GM12878 (cell line): ENCODE measurements around the gene MDGA2. TPM values are rescaled to one million over a fixed set of nuclear protein-coding genes. Genes with fewer than 3 reads are reported as not detected.

Experiments
- ATAC-seq: fragments of 200-7000 bp; cut with Tn5 transposase; 3 replicates; pipeline ENCODE4 v1.9.1; 2020; ENCODE audit warnings: mild to moderate bottlenecking, moderate library complexity
- BruUV-seq: library from RNA; stranded (reverse); fragments of 400-500 nt; replicated peaks from 2 replicates; lab custom pipeline; 2021; lab: Mats Ljungman, UMichigan
- CTCF ChIA-PET: fragments of 300-600 bp; sonication (Branson Sonifier 250); formaldehyde crosslinking; extraction: SDS; loops from one replicate; lab custom pipeline; 2021; ENCODE audit warnings: inconsistent platforms; lab: Yijun Ruan, JAX
- POLR2A ChIA-PET: fragments of 350-600 bp; formaldehyde crosslinking; extraction: SDS; loops from one replicate; lab custom pipeline; 2021; ENCODE audit warnings: inconsistent platforms; lab: Charles Lee
- RAD21 ChIA-PET: fragments of 300-600 bp; sonication (Branson Sonifier 250); formaldehyde crosslinking; loops from one replicate; lab custom pipeline; 2023; ENCODE audit warnings: antibody characterized with exemption; ENCODE audit not compliant: unreplicated experiment; lab: Charles Lee
- SMC1A ChIA-PET: fragments of 300-600 bp; sonication (Branson Sonifier 250); formaldehyde crosslinking; loops from one replicate; lab custom pipeline; 2023; ENCODE audit not compliant: unreplicated experiment, uncharacterized antibody; lab: Charles Lee
- DNase-seq: peaks from one replicate; pipeline ENCODE4 v3.0.0-alpha.2; 2011; ENCODE audit warnings: low read depth, low spot score
- FAIRE-seq: peaks from 3 replicates; lab custom pipeline; 2011; peaks lifted over from hg19 to GRCh38; lab: Jason Lieb, UNC
- H2AFZ ChIP-seq: 2 replicates; pipeline ENCODE4 v1.6.0; 2011; ENCODE audit warnings: low read depth, low read length, control low read depth; ENCODE audit not compliant: control insufficient read depth
- H3K27ac ChIP-seq: 2 replicates; pipeline ENCODE4 v1.5.1; 2011; ENCODE audit warnings: control low read depth; ENCODE audit not compliant: control insufficient read depth, insufficient read depth
- H3K27me3 ChIP-seq, 2 experiments: replicated peaks in 1 of 2; 2 replicates each; pipeline versions ENCODE4 v1.6.0 to v1.6.1; 2011; ENCODE audit warnings: low read length in 1 of 2; ENCODE audit not compliant: control insufficient read depth in 2 of 2, insufficient read depth in 2 of 2
- H3K36me3 ChIP-seq, 2 experiments: 2 replicates each; pipeline ENCODE4 v1.5.1; 2011; ENCODE audit warnings: low read length in 1 of 2; ENCODE audit not compliant: control insufficient read depth in 2 of 2, insufficient read depth in 2 of 2
- H3K4me1 ChIP-seq: 2 replicates; pipeline ENCODE4 v1.6.1; 2011; ENCODE audit warnings: mild to moderate bottlenecking, low read length, moderate library complexity, mixed read lengths; ENCODE audit not compliant: control insufficient read depth, insufficient read depth
- H3K4me2 ChIP-seq: 2 replicates; pipeline ENCODE4 v1.6.0; 2011; ENCODE audit warnings: control low read depth; ENCODE audit not compliant: control insufficient read depth, insufficient read depth
- H3K4me3 ChIP-seq: fragments of 200-600 bp; sonication (generic); 2 replicates; pipeline ENCODE4 v1.5.1; 2016
- H3K79me2 ChIP-seq: 2 replicates; pipeline ENCODE4 v1.6.0; 2011; ENCODE audit warnings: low read length; ENCODE audit not compliant: control insufficient read depth, insufficient read depth
- H3K9ac ChIP-seq: 2 replicates; pipeline ENCODE4 v1.8.0; 2011; ENCODE audit warnings: low read length, control low read depth, mixed read lengths; ENCODE audit not compliant: control insufficient read depth, insufficient read depth
- H3K9me3 ChIP-seq: replicated peaks from 3 replicates; pipeline ENCODE4 v1.5.1; 2011; ENCODE audit warnings: mild to moderate bottlenecking, low read length; ENCODE audit not compliant: control insufficient read depth, insufficient read depth
- H4K20me1 ChIP-seq: 2 replicates; pipeline ENCODE4 v1.6.0; 2011; ENCODE audit not compliant: control insufficient read depth, insufficient read depth
- BHLHE40 ChIP-seq, 2 experiments: fragments of 450-650 bp in 1 of 2; IDR thresholded peaks; 2 replicates each; pipeline ENCODE4 v1.6.1; 2011 to 2017; ENCODE audit warnings: low read depth in 2 of 2, borderline replicate concordance in 1 of 2, improper control_type of control experiment in 1 of 2, low read length in 1 of 2, mild to moderate bottlenecking in 1 of 2
- ESRRA ChIP-seq: IDR thresholded peaks from 2 replicates; pipeline ENCODE4 v1.6.1; 2012; ENCODE audit warnings: mild to moderate bottlenecking, low read length, improper control_type of control experiment
- ETV6 ChIP-seq, 2 experiments: fragments of 450-650 bp in 1 of 2; IDR thresholded peaks in 1 of 2; conservative IDR thresholded peaks in 1 of 2; 2 replicates each; pipeline ENCODE4 v1.6.1; 2014; ENCODE audit warnings: antibody characterized with exemption in 1 of 2, borderline replicate concordance in 1 of 2, low read depth in 1 of 2, mild to moderate bottlenecking in 1 of 2, moderate library complexity in 1 of 2
- KAT2A ChIP-seq: conservative IDR thresholded peaks from 2 replicates; pipeline ENCODE4 v1.6.1; 2011; ENCODE audit warnings: low read depth, low read length; ENCODE audit not compliant: control insufficient read depth
- NRF1 ChIP-seq: conservative IDR thresholded peaks from 2 replicates; pipeline ENCODE4 v1.6.1; 2011; ENCODE audit warnings: mild to moderate bottlenecking, low read depth, low read length, improper control_type of control experiment
- PBX3 ChIP-seq: IDR thresholded peaks from 2 replicates; pipeline ENCODE4 v1.6.1; 2011; ENCODE audit warnings: mild to moderate bottlenecking, low read depth, low read length, moderate library complexity; ENCODE audit not compliant: insufficient replicate concordance
- RAD21 ChIP-seq: IDR thresholded peaks from 2 replicates; pipeline ENCODE4 v1.6.1; 2011; ENCODE audit warnings: mild to moderate bottlenecking, low read depth, low read length, moderate library complexity; ENCODE audit not compliant: insufficient read depth
- RAD51 ChIP-seq: fragments of 450-650 bp; IDR thresholded peaks from 2 replicates; pipeline ENCODE4 v1.6.1; 2016; ENCODE audit warnings: moderate library complexity, mild to moderate bottlenecking, inconsistent platforms
- RCOR1 ChIP-seq: conservative IDR thresholded peaks from 2 replicates; pipeline ENCODE4 v1.6.1; 2012; ENCODE audit warnings: low read depth, low read length, improper control_type of control experiment
- SMAD1 ChIP-seq: fragments of 450-650 bp; IDR thresholded peaks from 2 replicates; pipeline ENCODE4 v1.6.1; 2018; ENCODE audit warnings: mild to moderate bottlenecking, low read depth; ENCODE audit not compliant: partially characterized antibody
- SUZ12 ChIP-seq: fragments of 200-600 bp; sonication (generic); IDR thresholded peaks from one replicate; pipeline ENCODE4 v1.6.1; 2018; ENCODE audit warnings: antibody characterized with exemption, mild to moderate bottlenecking; ENCODE audit not compliant: unreplicated experiment
- TCF7 ChIP-seq: IDR thresholded peaks from 2 replicates; pipeline ENCODE4 v1.6.1; 2014; ENCODE audit warnings: antibody characterized with exemption, borderline replicate concordance
- USF2 ChIP-seq: IDR thresholded peaks from 2 replicates; pipeline ENCODE4 v1.6.1; 2011; ENCODE audit warnings: low read depth, low read length, improper control_type of control experiment, borderline replicate concordance
- ZNF207 ChIP-seq: fragments of 450-650 bp; IDR thresholded peaks from 2 replicates; pipeline ENCODE4 v1.6.1; 2014; ENCODE audit warnings: antibody characterized with exemption, mild to moderate bottlenecking, borderline replicate concordance
- ZNF24 ChIP-seq: fragments of 450-650 bp; IDR thresholded peaks from 2 replicates; pipeline ENCODE4 v1.6.1; 2017; ENCODE audit warnings: antibody characterized with exemption, mild to moderate bottlenecking
- WGBS: methylation state at CpG from one replicate; pipeline ENCODE4 v1.1.6; 2016; ENCODE audit warnings: low lambda C conversion rate; ENCODE audit not compliant: insufficient replicate concordance, insufficient coverage; ENCODE audit errors: missing lambda C conversion rate; 5-methylcytosine and 5-hydroxymethylcytosine counted together
- in situ Hi-C: fragments of 300-500 bp; cut with MboI; formaldehyde crosslinking; loops from 9 replicates; pipeline ENCODE4 v1.14.3; 2018; ENCODE audit warnings: mixed read lengths
- intact Hi-C: fragments of 100-400 bp; cut with micrococcal nuclease; formaldehyde crosslinking; loops from one replicate; pipeline ENCODE4 v1.14.2; 2022; ENCODE audit not compliant: unreplicated experiment
- polyA plus RNA-seq, 11 experiments: library from polyadenylated mRNA; depleted of rRNA in 4 of 11; unstranded in 6 of 11; stranded (reverse) in 5 of 11; fragments of >200 nt; fragmentation: Nextera tagmentation in 4 of 11; fragmentation: Illumina TruSeq in 1 of 11; extraction: Ambion mirVana in 4 of 11; extraction: Trizol in 1 of 11; gene quantifications; 1 replicate in 1 of 11; 2 replicates in 10 of 11; pipeline versions ENCODE4 v1.2.1 to v1.2.3, GENCODE V29; 2011 to 2016; ENCODE audit warnings: inconsistent platforms in 2 of 11, missing spikeins in 2 of 11, low read depth in 1 of 11
- total RNA-seq, 4 experiments: library from RNA; depleted of rRNA in 3 of 4; stranded (reverse); fragments of >200 nt in 3 of 4; fragmentation: Illumina TruSeq in 1 of 4; extraction: Trizol in 1 of 4; gene quantifications; 2 replicates each; pipeline versions ENCODE4 v1.2.1 to v1.2.3, GENCODE V29; 2013 to 2021
- TF ChIP-seq, protein P1 (sequence below): fragments of 450-650 bp; IDR thresholded peaks from 2 replicates; pipeline ENCODE4 v1.6.1; 2017; ENCODE audit warnings: borderline replicate concordance
- TF ChIP-seq, protein P2 (sequence below): IDR thresholded peaks from 2 replicates; pipeline ENCODE4 v1.6.1; 2011; ENCODE audit warnings: borderline replicate concordance, low read depth, mild to moderate bottlenecking, moderate library complexity, low read length; ENCODE audit not compliant: insufficient read depth, poor library complexity, severe bottlenecking

MDGA2 gene
- total and polyA plus RNA-seq, 10 of the 15 experiments (the other 5 are each of a cell fraction or from before 2014, with no cell fraction given): not detected

DNA sequence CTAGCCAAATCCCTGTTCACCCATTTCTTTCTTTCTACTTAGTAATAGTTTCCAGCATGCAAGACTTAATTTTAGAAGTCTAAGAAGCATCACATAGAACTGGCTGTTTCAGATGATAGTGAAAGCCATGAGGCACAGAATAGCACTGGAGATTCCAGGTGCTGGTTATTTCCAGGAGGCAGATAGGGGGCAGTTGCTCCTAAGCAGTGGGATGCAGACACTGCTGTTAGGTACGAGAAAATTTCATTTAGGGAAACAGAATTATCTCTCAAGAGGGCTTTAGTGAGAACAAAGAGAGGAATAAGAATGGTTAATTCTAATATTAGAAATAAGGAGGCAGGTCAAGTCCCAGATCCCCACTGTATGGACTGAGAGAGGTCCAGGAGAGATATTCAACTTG is 3.6 kb upstream of the MDGA2 start (continued):
- TF ChIP-seq PBX3 (no peak), ETV6 (conservative IDR thresholded peaks at IDR 0.05 in 1 of 2, IDR thresholded peaks at IDR 0.05 in 1 of 2; ENCODE audit: borderline replicate concordance in 1 of 2, low read depth in 1 of 2) (no peak), BHLHE40 (IDR thresholded peaks at IDR 0.05; ENCODE audit: borderline replicate concordance in 1 of 2, low read depth in 2 of 2, low read length in 1 of 2) (no peak), RAD51 (no peak), ZNF207 (no peak), TCF7 (no peak), KAT2A (no peak)
- TF ChIP-seq, protein P1, sequence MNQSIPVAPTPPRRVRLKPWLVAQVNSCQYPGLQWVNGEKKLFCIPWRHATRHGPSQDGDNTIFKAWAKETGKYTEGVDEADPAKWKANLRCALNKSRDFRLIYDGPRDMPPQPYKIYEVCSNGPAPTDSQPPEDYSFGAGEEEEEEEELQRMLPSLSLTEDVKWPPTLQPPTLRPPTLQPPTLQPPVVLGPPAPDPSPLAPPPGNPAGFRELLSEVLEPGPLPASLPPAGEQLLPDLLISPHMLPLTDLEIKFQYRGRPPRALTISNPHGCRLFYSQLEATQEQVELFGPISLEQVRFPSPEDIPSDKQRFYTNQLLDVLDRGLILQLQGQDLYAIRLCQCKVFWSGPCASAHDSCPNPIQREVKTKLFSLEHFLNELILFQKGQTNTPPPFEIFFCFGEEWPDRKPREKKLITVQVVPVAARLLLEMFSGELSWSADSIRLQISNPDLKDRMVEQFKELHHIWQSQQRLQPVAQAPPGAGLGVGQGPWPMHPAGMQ: no peak
- TF ChIP-seq, all 136 proteins: peak for 0

GRCh38 chr14:47678157-47678556 is 2.8 kb upstream of the MDGA2 start:
- in situ Hi-C loops: no loop called here
- RAD21 ChIA-PET: no interaction called here

More at GRCh38 chr14:47678157-47678556, 2.8 kb upstream of the MDGA2 start:
- Histone ChIP-seq H3K9me3 (no peaks in the 10 kb centered on the region; the same call in 2 of the 3 replicates), H3K4me2 (no peak overlapping the region), H3K4me3 (no peak overlapping the region), H3K27ac (no peak overlapping the region), H2AFZ (no peak overlapping the region), H3K79me2 (no peaks in the 10 kb centered on the region), H3K36me3 (no peaks in the 10 kb centered on the region), H3K4me1 (no peaks in the 10 kb centered on the region), H4K20me1 (no peaks in the 10 kb centered on the region), H3K9ac (no peak overlapping the region), H3K27me3 (no peaks in the 10 kb centered on the region; a peak in 2 of 4 replicates)
- POLR2A ChIA-PET: no interaction called here
- SMC1A ChIA-PET: no interaction called here
- ATAC-seq: no peak
- WGBS: 20% methylated on average over 2 of the region's 2 CpGs
- no peak for DNase-seq
- intact Hi-C loops: no loop called here
- no peak for FAIRE-seq
- no TSS peak for BruUV-seq
- CTCF ChIA-PET: no interaction called here
- TF ChIP-seq ZNF24 (no peak), RAD21 (no peak), RCOR1 (no peak), NRF1 (no peak), SMAD1 (no peak), USF2 (no peak), SUZ12 (no peak), ESRRA (no peak)
- TF ChIP-seq, protein P2, sequence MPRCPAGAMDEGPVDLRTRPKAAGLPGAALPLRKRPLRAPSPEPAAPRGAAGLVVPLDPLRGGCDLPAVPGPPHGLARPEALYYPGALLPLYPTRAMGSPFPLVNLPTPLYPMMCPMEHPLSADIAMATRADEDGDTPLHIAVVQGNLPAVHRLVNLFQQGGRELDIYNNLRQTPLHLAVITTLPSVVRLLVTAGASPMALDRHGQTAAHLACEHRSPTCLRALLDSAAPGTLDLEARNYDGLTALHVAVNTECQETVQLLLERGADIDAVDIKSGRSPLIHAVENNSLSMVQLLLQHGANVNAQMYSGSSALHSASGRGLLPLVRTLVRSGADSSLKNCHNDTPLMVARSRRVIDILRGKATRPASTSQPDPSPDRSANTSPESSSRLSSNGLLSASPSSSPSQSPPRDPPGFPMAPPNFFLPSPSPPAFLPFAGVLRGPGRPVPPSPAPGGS: no peak
